A549 (cell line): ENCODE data around the gene FGFR2.

Source experiments
- CEBPB ChIP-seq, 2 experiments: fragments of >200 bp in 1 of 2; sonication (Bioruptor Twin) in 1 of 2; formaldehyde crosslinking in 1 of 2; IDR thresholded peaks; 2 replicates each; pipeline ENCODE4 v1.6.1; 2012 to 2016
- CHD2 ChIP-seq: fragments of 150-350 bp; IDR thresholded peaks from 2 replicates; pipeline ENCODE4 v1.6.1; 2014; ENCODE audit warnings: low read length; ENCODE audit not compliant: partially characterized antibody
- MAFK ChIP-seq: fragments of 450-650 bp; IDR thresholded peaks from 2 replicates; pipeline ENCODE4 v1.6.1; 2014; ENCODE audit not compliant: partially characterized antibody
- NFE2L2 ChIP-seq: fragments of 150-350 bp; conservative IDR thresholded peaks from 2 replicates; pipeline ENCODE4 v1.6.1; 2014; ENCODE audit warnings: low read length
- POLR2AphosphoS2 ChIP-seq: conservative IDR thresholded peaks from 2 replicates; pipeline ENCODE4 v1.6.1; 2012; ENCODE audit warnings: low read length, improper control_type of control experiment, inconsistent platforms
- RFX5 ChIP-seq: fragments of 450-650 bp; IDR thresholded peaks from 2 replicates; pipeline ENCODE4 v1.7.1; 2014; ENCODE audit warnings: antibody characterized with exemption, mild to moderate bottlenecking, moderate library complexity
- TF ChIP-seq, protein P1 (sequence below): fragments of >200 bp; sonication (Bioruptor Twin); formaldehyde crosslinking; IDR thresholded peaks from 3 replicates; pipeline ENCODE4 v1.5.1; 2016
- TF ChIP-seq, protein P2 (sequence below): fragments of 200-600 bp; sonication (generic); IDR thresholded peaks from 2 replicates; pipeline ENCODE4 v1.6.1; 2016; ENCODE audit warnings: antibody characterized with exemption, mild to moderate bottlenecking, moderate library complexity

DNA sequence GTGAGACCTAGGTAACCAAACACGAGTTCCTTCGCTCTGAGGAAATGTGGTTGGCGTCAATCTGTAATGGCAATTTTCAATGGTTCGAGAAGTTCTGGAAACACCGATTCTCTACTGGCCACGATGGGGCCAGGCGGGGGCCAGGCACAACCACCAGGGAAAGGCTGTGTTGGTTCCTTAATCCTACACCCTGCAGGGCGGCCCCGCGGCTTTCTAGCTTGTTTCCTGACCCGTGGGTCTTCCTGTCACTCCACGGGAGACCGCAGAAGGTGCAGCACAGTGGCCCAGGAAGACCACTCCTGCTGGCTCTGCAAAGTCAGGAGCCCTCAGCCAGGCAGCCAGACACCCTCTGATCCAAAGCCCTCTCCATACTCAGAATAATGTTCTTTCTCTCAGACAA lies 113.4 kb downstream of the FGFR2 start:
- no peak for TF ChIP-seq RFX5
- no peak for TF ChIP-seq NFE2L2
- TF ChIP-seq, protein P1, sequence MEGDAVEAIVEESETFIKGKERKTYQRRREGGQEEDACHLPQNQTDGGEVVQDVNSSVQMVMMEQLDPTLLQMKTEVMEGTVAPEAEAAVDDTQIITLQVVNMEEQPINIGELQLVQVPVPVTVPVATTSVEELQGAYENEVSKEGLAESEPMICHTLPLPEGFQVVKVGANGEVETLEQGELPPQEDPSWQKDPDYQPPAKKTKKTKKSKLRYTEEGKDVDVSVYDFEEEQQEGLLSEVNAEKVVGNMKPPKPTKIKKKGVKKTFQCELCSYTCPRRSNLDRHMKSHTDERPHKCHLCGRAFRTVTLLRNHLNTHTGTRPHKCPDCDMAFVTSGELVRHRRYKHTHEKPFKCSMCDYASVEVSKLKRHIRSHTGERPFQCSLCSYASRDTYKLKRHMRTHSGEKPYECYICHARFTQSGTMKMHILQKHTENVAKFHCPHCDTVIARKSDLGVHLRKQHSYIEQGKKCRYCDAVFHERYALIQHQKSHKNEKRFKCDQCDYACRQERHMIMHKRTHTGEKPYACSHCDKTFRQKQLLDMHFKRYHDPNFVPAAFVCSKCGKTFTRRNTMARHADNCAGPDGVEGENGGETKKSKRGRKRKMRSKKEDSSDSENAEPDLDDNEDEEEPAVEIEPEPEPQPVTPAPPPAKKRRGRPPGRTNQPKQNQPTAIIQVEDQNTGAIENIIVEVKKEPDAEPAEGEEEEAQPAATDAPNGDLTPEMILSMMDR = no peak
- TF ChIP-seq, protein P2, sequence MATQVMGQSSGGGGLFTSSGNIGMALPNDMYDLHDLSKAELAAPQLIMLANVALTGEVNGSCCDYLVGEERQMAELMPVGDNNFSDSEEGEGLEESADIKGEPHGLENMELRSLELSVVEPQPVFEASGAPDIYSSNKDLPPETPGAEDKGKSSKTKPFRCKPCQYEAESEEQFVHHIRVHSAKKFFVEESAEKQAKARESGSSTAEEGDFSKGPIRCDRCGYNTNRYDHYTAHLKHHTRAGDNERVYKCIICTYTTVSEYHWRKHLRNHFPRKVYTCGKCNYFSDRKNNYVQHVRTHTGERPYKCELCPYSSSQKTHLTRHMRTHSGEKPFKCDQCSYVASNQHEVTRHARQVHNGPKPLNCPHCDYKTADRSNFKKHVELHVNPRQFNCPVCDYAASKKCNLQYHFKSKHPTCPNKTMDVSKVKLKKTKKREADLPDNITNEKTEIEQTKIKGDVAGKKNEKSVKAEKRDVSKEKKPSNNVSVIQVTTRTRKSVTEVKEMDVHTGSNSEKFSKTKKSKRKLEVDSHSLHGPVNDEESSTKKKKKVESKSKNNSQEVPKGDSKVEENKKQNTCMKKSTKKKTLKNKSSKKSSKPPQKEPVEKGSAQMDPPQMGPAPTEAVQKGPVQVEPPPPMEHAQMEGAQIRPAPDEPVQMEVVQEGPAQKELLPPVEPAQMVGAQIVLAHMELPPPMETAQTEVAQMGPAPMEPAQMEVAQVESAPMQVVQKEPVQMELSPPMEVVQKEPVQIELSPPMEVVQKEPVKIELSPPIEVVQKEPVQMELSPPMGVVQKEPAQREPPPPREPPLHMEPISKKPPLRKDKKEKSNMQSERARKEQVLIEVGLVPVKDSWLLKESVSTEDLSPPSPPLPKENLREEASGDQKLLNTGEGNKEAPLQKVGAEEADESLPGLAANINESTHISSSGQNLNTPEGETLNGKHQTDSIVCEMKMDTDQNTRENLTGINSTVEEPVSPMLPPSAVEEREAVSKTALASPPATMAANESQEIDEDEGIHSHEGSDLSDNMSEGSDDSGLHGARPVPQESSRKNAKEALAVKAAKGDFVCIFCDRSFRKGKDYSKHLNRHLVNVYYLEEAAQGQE = no peak
- no peak for TF ChIP-seq CHD2
- TF ChIP-seq MAFK = no peak
- TF ChIP-seq POLR2AphosphoS2 = no peak
- no peak for TF ChIP-seq CEBPB (IDR thresholded peaks at IDR 0.05)
